ENCODE data around the gene GBE1.

DNA sequence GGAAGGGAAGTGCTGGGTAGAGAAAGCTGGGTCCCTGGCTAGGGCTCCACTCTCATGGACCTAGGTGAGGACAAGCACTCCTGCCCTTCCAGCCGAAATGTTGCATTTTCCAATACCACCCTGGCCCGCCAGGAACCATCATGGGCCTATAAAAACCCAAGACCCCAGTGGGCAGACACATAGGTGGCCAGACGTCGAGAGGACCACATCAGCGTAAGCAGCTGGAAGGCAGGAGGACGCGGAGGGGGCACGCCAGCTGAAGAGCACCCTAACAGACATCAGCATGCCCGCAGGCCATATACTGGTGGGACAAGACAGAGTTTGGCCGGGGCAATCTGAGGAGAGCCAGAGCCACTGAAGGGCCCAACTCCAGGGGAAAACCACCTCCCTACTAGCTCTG, 98.3 kb downstream of the GBE1 start:
- TF ChIP-seq EP300 (IDR thresholded peaks at IDR 0.05) (no peak), POLR2AphosphoS5 (IDR thresholded peaks at IDR 0.05) (no peak), POLR2A (IDR thresholded peaks at IDR 0.05) (no peak)
- TF ChIP-seq, protein P1, sequence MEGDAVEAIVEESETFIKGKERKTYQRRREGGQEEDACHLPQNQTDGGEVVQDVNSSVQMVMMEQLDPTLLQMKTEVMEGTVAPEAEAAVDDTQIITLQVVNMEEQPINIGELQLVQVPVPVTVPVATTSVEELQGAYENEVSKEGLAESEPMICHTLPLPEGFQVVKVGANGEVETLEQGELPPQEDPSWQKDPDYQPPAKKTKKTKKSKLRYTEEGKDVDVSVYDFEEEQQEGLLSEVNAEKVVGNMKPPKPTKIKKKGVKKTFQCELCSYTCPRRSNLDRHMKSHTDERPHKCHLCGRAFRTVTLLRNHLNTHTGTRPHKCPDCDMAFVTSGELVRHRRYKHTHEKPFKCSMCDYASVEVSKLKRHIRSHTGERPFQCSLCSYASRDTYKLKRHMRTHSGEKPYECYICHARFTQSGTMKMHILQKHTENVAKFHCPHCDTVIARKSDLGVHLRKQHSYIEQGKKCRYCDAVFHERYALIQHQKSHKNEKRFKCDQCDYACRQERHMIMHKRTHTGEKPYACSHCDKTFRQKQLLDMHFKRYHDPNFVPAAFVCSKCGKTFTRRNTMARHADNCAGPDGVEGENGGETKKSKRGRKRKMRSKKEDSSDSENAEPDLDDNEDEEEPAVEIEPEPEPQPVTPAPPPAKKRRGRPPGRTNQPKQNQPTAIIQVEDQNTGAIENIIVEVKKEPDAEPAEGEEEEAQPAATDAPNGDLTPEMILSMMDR (IDR thresholded peaks at IDR 0.05), result no peak

Measured in sigmoid colon (tissue), 4 donors.